Suprapubic skin (tissue), 4 donors: Measurements from ENCODE around the gene ZC3H12C.

Source experiments
- EP300 ChIP-seq: sonication (generic); formaldehyde crosslinking; IDR thresholded peaks from one replicate; pipeline ENCODE4 v1.6.1; 2017; ENCODE audit warnings: antibody characterized with exemption
- POLR2A ChIP-seq, 2 donors: fragments of 450-650 bp; IDR thresholded peaks; one replicate each; pipeline ENCODE4 v1.6.1; 2017; ENCODE audit warnings: antibody characterized with exemption in 2 of 2, mild to moderate bottlenecking in 2 of 2, moderate library complexity in 2 of 2
- POLR2AphosphoS5 ChIP-seq, 3 donors: sonication (generic); formaldehyde crosslinking; IDR thresholded peaks; one replicate each; pipeline ENCODE4 v1.6.1; 2017; ENCODE audit warnings: antibody characterized with exemption in 3 of 3
- TF ChIP-seq, protein P1 (sequence below), 2 donors: fragments of 200-600 bp in 1 of 2; fragments of 450-650 bp in 1 of 2; sonication (generic) in 1 of 2; IDR thresholded peaks; one replicate each; pipeline ENCODE4 v1.5.1; 2016 to 2019; ENCODE audit warnings: antibody characterized with exemption in 2 of 2, mild to moderate bottlenecking in 1 of 2, moderate library complexity in 1 of 2

DNA sequence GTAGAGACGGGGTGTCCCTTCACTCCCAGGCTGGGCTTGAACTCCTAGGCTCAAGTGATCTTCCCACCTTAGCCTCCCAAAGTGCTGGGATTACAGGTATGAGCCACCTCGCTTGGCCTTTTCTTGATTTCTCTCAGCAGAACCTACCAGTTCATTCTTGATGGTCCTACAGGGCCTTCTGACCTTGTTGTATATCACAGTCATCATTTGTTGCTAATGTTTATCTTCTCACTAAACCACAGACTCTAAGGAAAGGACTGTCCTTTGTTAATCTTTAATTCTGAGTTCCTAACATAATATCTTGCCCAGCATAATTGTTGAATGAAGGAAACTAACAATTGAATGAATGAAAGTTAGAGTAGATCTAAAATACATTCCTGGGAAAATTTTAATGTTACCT lies 22.0 kb upstream of the ZC3H12C start:
- TF ChIP-seq, protein P1, sequence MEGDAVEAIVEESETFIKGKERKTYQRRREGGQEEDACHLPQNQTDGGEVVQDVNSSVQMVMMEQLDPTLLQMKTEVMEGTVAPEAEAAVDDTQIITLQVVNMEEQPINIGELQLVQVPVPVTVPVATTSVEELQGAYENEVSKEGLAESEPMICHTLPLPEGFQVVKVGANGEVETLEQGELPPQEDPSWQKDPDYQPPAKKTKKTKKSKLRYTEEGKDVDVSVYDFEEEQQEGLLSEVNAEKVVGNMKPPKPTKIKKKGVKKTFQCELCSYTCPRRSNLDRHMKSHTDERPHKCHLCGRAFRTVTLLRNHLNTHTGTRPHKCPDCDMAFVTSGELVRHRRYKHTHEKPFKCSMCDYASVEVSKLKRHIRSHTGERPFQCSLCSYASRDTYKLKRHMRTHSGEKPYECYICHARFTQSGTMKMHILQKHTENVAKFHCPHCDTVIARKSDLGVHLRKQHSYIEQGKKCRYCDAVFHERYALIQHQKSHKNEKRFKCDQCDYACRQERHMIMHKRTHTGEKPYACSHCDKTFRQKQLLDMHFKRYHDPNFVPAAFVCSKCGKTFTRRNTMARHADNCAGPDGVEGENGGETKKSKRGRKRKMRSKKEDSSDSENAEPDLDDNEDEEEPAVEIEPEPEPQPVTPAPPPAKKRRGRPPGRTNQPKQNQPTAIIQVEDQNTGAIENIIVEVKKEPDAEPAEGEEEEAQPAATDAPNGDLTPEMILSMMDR (IDR thresholded peaks at IDR 0.05): no peak
- TF ChIP-seq POLR2AphosphoS5 (IDR thresholded peaks at IDR 0.05): no peak
- TF ChIP-seq EP300: no peak
- no peak for TF ChIP-seq POLR2A (IDR thresholded peaks at IDR 0.05)
